IMR-90 (cell line): ENCODE results near the gene ELF5.

Experiments used
- CTCF ChIP-seq: conservative IDR thresholded peaks from 2 replicates; pipeline ENCODE4 v1.5.1; 2012; ENCODE audit warnings: mild to moderate bottlenecking, low read depth, low read length, improper control_type of control experiment
- ELK1 ChIP-seq: fragments of 150-350 bp; IDR thresholded peaks from 2 replicates; pipeline ENCODE4 v1.6.1; 2016; ENCODE audit warnings: low read depth, mild to moderate bottlenecking, low read length, moderate library complexity, borderline replicate concordance
- MAFK ChIP-seq: IDR thresholded peaks from 2 replicates; pipeline ENCODE4 v1.6.1; 2012; ENCODE audit warnings: low read depth, low read length, improper control_type of control experiment
- POLR2A ChIP-seq: IDR thresholded peaks from 2 replicates; pipeline ENCODE4 v1.6.1; 2012; ENCODE audit warnings: mild to moderate bottlenecking, low read depth, low read length
- RAD21 ChIP-seq: IDR thresholded peaks from 2 replicates; pipeline ENCODE4 v1.6.1; 2012; ENCODE audit warnings: low read length, improper control_type of control experiment
- SMC3 ChIP-seq: fragments of 150-350 bp; IDR thresholded peaks from 2 replicates; pipeline ENCODE4 v1.6.1; 2016; ENCODE audit warnings: low read depth, mild to moderate bottlenecking, antibody characterized with exemption, low read length, moderate library complexity
- USF2 ChIP-seq: fragments of 150-350 bp; IDR thresholded peaks from 2 replicates; pipeline ENCODE4 v1.6.1; 2017; ENCODE audit warnings: mild to moderate bottlenecking, antibody characterized with exemption, low read length, low read depth

- TF ChIP-seq CTCF (no peak), POLR2A (no peak), ELK1 (no peak), MAFK (no peak), RAD21 (no peak), SMC3 (no peak), USF2 (no peak)
These were observed 18.3 kb downstream of the ELF5 start for GRCh38 chr11:34495239-34495723.
